Measurements from ENCODE around the gene TMEM183A. TPM values are rescaled to one million over a fixed set of nuclear protein-coding genes. Genes with fewer than 3 reads are reported as not detected.

The TMEM183A gene
- total and polyA plus RNA-seq, 9 of the 15 experiments (the other 6 are each of a cell fraction or from before 2014, with no cell fraction given) = 23.4 to 190 (median 124) TPM

- no peak for TF ChIP-seq ZBTB33 (CRISPR knock-in tag; IDR thresholded peaks at IDR 0.05)
- TF ChIP-seq ARID4B (CRISPR knock-in tag; IDR thresholded peaks at IDR 0.05) = peak; percentile 69; the same call in 1 of the 2 replicates
- TF ChIP-seq, protein P1, sequence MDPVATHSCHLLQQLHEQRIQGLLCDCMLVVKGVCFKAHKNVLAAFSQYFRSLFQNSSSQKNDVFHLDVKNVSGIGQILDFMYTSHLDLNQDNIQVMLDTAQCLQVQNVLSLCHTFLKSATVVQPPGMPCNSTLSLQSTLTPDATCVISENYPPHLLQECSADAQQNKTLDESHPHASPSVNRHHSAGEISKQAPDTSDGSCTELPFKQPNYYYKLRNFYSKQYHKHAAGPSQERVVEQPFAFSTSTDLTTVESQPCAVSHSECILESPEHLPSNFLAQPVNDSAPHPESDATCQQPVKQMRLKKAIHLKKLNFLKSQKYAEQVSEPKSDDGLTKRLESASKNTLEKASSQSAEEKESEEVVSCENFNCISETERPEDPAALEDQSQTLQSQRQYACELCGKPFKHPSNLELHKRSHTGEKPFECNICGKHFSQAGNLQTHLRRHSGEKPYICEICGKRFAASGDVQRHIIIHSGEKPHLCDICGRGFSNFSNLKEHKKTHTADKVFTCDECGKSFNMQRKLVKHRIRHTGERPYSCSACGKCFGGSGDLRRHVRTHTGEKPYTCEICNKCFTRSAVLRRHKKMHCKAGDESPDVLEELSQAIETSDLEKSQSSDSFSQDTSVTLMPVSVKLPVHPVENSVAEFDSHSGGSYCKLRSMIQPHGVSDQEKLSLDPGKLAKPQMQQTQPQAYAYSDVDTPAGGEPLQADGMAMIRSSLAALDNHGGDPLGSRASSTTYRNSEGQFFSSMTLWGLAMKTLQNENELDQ (CRISPR knock-in tag; IDR thresholded peaks at IDR 0.05; ENCODE audit: borderline replicate concordance) = no peak
- TF ChIP-seq KLF1 (tag; IDR thresholded peaks at IDR 0.05) = no peak
- peak; percentile 56; the same call in 1 of the 2 replicates for TF ChIP-seq E2F1 (CRISPR knock-in tag; IDR thresholded peaks at IDR 0.05)
- no peak for TF ChIP-seq BRF2 (IDR thresholded peaks at IDR 0.05; ENCODE audit: borderline replicate concordance, insufficient read depth, insufficient read length)
- 0 out of 2 replicates have a peak, but pooled peaks have one; percentile 18 for TF ChIP-seq BCOR (IDR thresholded peaks at IDR 0.05)
- TF ChIP-seq, protein P2, sequence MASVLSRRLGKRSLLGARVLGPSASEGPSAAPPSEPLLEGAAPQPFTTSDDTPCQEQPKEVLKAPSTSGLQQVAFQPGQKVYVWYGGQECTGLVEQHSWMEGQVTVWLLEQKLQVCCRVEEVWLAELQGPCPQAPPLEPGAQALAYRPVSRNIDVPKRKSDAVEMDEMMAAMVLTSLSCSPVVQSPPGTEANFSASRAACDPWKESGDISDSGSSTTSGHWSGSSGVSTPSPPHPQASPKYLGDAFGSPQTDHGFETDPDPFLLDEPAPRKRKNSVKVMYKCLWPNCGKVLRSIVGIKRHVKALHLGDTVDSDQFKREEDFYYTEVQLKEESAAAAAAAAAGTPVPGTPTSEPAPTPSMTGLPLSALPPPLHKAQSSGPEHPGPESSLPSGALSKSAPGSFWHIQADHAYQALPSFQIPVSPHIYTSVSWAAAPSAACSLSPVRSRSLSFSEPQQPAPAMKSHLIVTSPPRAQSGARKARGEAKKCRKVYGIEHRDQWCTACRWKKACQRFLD (CRISPR knock-in tag; IDR thresholded peaks at IDR 0.05) = peak; percentile 69; the same call in 1 of the 2 replicates
- TF ChIP-seq SAFB (IDR thresholded peaks at IDR 0.05; ENCODE audit: borderline replicate concordance, low read depth, low read length) = no peak
- no peak for TF ChIP-seq FOXK1 (CRISPR knock-in tag; IDR thresholded peaks at IDR 0.05; ENCODE audit: borderline replicate concordance)
- TF ChIP-seq RBM34 (IDR thresholded peaks at IDR 0.05; ENCODE audit: borderline replicate concordance, insufficient read depth, low read length) = no peak
- TF ChIP-seq SIRT6 (IDR thresholded peaks at IDR 0.05; ENCODE audit: low read depth, low read length) = no peak
Observed at GRCh38 chr1:202957733-202958543, 49.2 kb upstream of the TMEM183A start, which contains the start of gene ADIPOR1 (continued).
